ENCODE data around the gene ZNF335. TPM values are rescaled to one million over a fixed set of nuclear protein-coding genes. Genes with fewer than 3 reads are reported as not detected.
A peak's percentile ranks its signal among the peaks of the same experiment; 100 is the strongest.

ZNF335 gene
- total RNA-seq, 2 donors from 2014 or later = 14.8 to 18.2 TPM

GRCh38 chr20:45924391-45925261 is 47.4 kb downstream of the ZNF335 start:
- DNase-seq (peak in 1 of 2 donors; percentile 43), ATAC-seq (peak; percentile 32)
- intact Hi-C loops (cut with DNase I, micrococcal nuclease) = no loop called here

- intact Hi-C loops (cut with DNase I, micrococcal nuclease) = no loop called here
- ATAC-seq (peak; percentile 39), DNase-seq (no peak)
Observed at GRCh38 chr20:45921337-45922189, 50.4 kb downstream of the ZNF335 start.

- intact Hi-C loops (cut with DNase I, micrococcal nuclease) = no loop called here
- ATAC-seq = no peak
Observed at GRCh38 chr20:45920462-45921336, 51.3 kb downstream of the ZNF335 start.

GRCh38 chr20:45919542-45920399 is 52.2 kb downstream of the ZNF335 start:
- DNase-seq (peak; percentile 48 to 50), ATAC-seq (no peak)
- intact Hi-C loops (cut with DNase I, micrococcal nuclease) = loop anchor here in 1 of 2 donors (10.0 kb wide), 1 partner anchor 505 kb away; the partner anchor contains the start of gene PIGT

More at GRCh38 chr20:45920462-45921336, 51.3 kb downstream of the ZNF335 start:
- DNase-seq = no peak

GRCh38 chr20:45918779-45919537 is 53.0 kb downstream of the ZNF335 start:
- intact Hi-C loops (cut with DNase I, micrococcal nuclease) = loop anchor here in 1 of 2 donors (10.0 kb wide), 1 partner anchor 504 kb away; the partner anchor contains the start of gene PIGT
- DNase-seq (no peak), ATAC-seq (no peak)

- peak; percentile 65 for ATAC-seq
- no peak for DNase-seq
- intact Hi-C loops (cut with DNase I, micrococcal nuclease) = loop anchor here in 1 of 2 donors (10.0 kb wide), 1 partner anchor 503 kb away; the partner anchor contains the start of gene PIGT
Observed at GRCh38 chr20:45918182-45918737, 53.7 kb downstream of the ZNF335 start.

DNA sequence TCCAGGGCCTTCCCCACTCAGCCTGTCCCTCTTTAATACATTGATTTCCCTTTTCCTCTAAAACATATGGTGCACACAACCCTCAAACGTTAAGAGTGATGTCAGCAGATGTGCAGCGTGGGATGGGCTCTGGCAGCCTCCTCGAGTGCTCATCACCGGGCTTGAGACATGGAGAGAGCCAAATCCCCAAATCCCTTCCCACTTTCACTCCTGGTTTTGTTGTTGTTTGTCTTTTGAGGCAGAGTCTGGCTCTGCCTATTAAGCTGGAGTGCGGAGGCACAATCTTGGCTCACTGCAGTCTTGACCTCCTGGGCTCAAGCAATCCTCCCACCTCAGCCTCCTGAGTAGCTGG is 54.2 kb downstream of the ZNF335 start:
- no peak for DNase-seq
- intact Hi-C loops (cut with DNase I, micrococcal nuclease) = loop anchor here in 1 of 2 donors (10.0 kb wide), 1 partner anchor 503 kb away; the partner anchor contains the start of gene PIGT
- no peak for ATAC-seq

DNA sequence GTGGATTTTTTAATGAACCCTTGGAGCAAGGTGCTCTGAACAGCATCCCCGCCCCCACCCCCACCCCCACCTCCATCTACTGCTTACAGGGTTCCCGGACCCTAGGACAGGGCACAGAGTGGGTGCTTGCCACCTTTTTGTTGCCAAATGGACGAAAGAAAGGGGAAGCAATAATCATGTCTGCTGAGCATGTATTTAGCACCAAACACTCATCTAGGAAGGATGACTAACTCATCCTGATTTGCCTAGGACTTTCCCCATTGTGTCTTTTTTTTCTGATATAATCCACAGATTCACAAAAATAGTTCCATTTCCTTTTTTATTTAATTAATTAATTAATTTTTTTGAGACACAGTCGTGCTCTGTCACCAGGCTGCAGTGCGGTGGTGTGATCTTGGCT is 58.9 kb downstream of the ZNF335 start:
- intact Hi-C loops (cut with DNase I, micrococcal nuclease) = loop anchor here in 1 of 2 donors (10.0 kb wide), 1 partner anchor 498 kb away; the partner anchor contains the start of gene PIGT
- DNase-seq (no peak), ATAC-seq (no peak)

- intact Hi-C loops (cut with DNase I, micrococcal nuclease) = loop anchor here in 1 of 2 donors (10.0 kb wide), 1 partner anchor 498 kb away; the partner anchor contains the start of gene PIGT
- DNase-seq = no peak
- no peak for ATAC-seq
Observed at GRCh38 chr20:45912344-45912682, 59.7 kb downstream of the ZNF335 start.

DNA sequence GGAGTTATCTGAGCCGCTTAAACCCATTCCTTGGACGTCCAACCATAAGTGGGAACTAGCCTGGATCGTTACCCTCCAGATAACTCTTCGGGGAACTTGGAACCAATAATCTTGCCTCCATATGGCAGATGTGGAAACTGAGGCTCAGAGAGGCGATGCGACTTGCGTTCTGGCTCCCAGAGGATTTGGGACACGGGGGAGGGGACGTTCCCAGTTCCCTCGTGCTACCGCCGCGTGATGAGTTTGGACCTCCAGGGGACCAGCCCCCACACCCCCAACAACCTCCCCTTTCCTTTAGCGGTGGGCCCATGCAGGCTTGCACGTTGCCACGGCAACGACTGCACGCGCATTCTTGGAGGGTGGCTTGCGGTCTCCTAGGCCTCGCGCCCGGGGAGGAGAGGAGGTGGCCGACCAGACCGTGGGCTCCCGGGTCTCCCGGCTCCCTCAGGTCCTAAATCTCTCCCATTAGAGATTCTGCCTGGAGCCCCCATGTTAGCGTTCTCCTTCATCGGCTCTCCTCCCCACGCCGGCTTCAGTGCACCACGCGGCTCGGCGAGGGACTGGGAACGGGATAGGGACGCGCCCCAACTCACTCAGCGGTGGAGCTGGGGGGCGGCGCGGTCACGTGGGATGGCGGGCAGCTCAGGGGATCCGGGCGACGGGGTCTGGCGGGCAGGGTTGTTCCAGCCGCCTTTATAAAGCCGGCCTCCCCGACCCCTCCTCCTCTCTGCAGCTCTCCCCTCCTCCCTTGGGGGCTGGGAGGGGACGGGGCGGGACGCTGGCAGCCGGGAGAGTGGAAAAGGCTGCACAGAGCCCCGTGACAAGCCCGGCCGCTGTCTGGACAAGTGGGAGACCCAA is 60.3 kb downstream of the ZNF335 start, which contains the start of gene PLTP:
Gene PLTP, minus strand, starts transcription at position 670 of the 858 bp plus-strand sequence. CDS start 703 bp downstream, outside the sequence.
- DNase-seq (peak; percentile 59 to 71), ATAC-seq (peak; percentile 8)
- intact Hi-C loops (cut with DNase I, micrococcal nuclease) = loop anchor here in 1 of 2 donors (10.0 kb wide), 1 partner anchor 497 kb away; the partner anchor contains the start of gene PIGT

- ATAC-seq (peak; percentile 84), DNase-seq (peak; percentile 96 to 98)
- intact Hi-C loops (cut with DNase I, micrococcal nuclease) = loop anchor here in 1 of 2 donors (10.0 kb wide), 1 partner anchor 496 kb away; the partner anchor contains the start of gene PIGT
Observed at GRCh38 chr20:45910670-45911485, 61.1 kb downstream of the ZNF335 start.

- intact Hi-C loops (cut with DNase I, micrococcal nuclease) = loop anchor here in 1 of 2 donors (10.0 kb wide), 1 partner anchor 495 kb away; the partner anchor contains the start of gene PIGT
Observed at GRCh38 chr20:45909817-45910669, 62.0 kb downstream of the ZNF335 start.

GRCh38 chr20:45909336-45909808 is 62.6 kb downstream of the ZNF335 start:
- ATAC-seq = peak; percentile 21
- intact Hi-C loops (cut with DNase I, micrococcal nuclease) = no loop called here
- no peak for DNase-seq

More at GRCh38 chr20:45909817-45910669, 62.0 kb downstream of the ZNF335 start:
- no peak for DNase-seq
- no peak for ATAC-seq

Measured in left colon (tissue), 2 donors.